Aorta (tissue), 5 donors: Measurements from ENCODE around the gene CEMIP2. TPM values are rescaled to one million over a fixed set of nuclear protein-coding genes. Genes with fewer than 3 reads are reported as not detected.

Experiments
- ATAC-seq: fragments of 200-7000 bp; cut with Tn5 transposase; one replicate; pipeline ENCODE4 v1.9.1; 2022; ENCODE audit warnings: moderate library complexity; ENCODE audit not compliant: low FRiP score
- DNase-seq, 2 donors: peaks; one replicate each; pipeline ENCODE4 v3.0.0-alpha.2; 2020
- H3K27ac ChIP-seq, 2 donors: one replicate each; pipeline ENCODE4 v1.5.1; 2013; ENCODE audit warnings: low read length in 2 of 2, mild to moderate bottlenecking in 2 of 2, moderate library complexity in 2 of 2, control low read depth in 1 of 2, inconsistent platforms in 1 of 2, low read depth in 1 of 2
- H3K27me3 ChIP-seq, 2 donors: one replicate each; pipeline ENCODE4 v1.6.1; 2013; ENCODE audit warnings: control low read depth in 1 of 2, low read length in 1 of 2, mild to moderate bottlenecking in 1 of 2, moderate library complexity in 1 of 2; ENCODE audit not compliant: insufficient read depth in 2 of 2, control insufficient read depth in 1 of 2
- H3K36me3 ChIP-seq, 2 donors: one replicate each; pipeline ENCODE4 v1.6.1; 2013; ENCODE audit warnings: control low read depth in 1 of 2, low read length in 1 of 2, mild to moderate bottlenecking in 1 of 2; ENCODE audit not compliant: insufficient read depth in 2 of 2, control insufficient read depth in 1 of 2
- H3K4me1 ChIP-seq, 2 donors: one replicate each; pipeline ENCODE4 v1.6.1; 2013; ENCODE audit warnings: low read length in 2 of 2, control low read depth in 1 of 2, mild to moderate bottlenecking in 1 of 2, moderate library complexity in 1 of 2; ENCODE audit not compliant: insufficient read depth in 2 of 2, control insufficient read depth in 1 of 2
- H3K4me3 ChIP-seq, 2 donors: one replicate each; pipeline ENCODE4 v1.5.1; 2013; ENCODE audit warnings: low read length in 2 of 2, control low read depth in 1 of 2, mild to moderate bottlenecking in 1 of 2
- H3K9me3 ChIP-seq: one replicate; pipeline ENCODE4 v1.6.1; 2013; ENCODE audit warnings: mild to moderate bottlenecking, low read length; ENCODE audit not compliant: control insufficient read depth
- WGBS, 2 donors: extraction: QIAGEN DNeasy Blood & Tissue Kit; methylation state at CpG; one replicate each; pipeline ENCODE4 v1.1.7; 2013; 5-methylcytosine and 5-hydroxymethylcytosine counted together
- intact Hi-C, 2 donors: fragments of 100-400 bp; cut with DNase I; formaldehyde crosslinking; loops; one replicate each; pipeline versions ENCODE4 v1.14.2 to v1.15.0; 2022
- polyA plus RNA-seq, 2 donors: library from polyadenylated mRNA; stranded (reverse); fragments of 200-250 nt; gene quantifications; one replicate each; pipeline ENCODE4 v1.2.3, GENCODE V29; 2013
- total RNA-seq, 2 donors: library from RNA; stranded (reverse); fragmentation: NEBNext Ultra II Directional; extraction: Animal tissue kit (Norgen Biotek cat#: 25700); gene quantifications; one replicate each; pipeline ENCODE4 v1.2.1, GENCODE V29; 2021
- donor health status: healthy with polysubstance abuse.
- donor health status: Bipolar disorder and iron deficiency.
- donor health status: DM: no; HTN: no; CAD: no.
- donor health status: DM: no; HTN: no; CAD: no.
- donor health status: DM: yes; HTN: yes; CAD: no.

CEMIP2 gene
- total and polyA plus RNA-seq, 4 donors = 5.4 to 122 (median 54.4) TPM

DNA sequence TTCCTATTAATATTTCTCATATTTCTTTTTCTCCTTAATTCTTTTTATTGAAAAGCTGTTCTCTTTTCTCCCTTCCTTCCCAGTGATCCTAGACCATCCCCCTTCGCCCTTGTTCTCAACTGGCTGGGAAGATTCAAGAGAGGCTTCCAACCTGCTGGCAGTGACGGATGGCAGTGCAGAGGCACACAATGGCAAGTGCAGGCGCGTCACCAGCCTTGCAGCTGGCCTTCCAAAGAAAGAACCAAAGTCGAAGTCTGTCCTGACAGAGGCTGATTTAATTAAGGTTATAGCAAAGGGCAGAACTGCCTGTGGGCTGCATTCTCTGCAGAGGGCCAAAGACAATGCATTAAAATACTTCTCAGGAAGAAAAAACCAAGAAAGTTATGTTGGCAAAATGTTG, 7.4 kb downstream of the CEMIP2 start:
- intact Hi-C loops = loop anchor here (10.0 kb wide), 3 partner anchors 56 to 594 kb away; no protein-coding TSS in a partner anchor
- no peak for ATAC-seq
- WGBS, 2 donors = 79 to 84% methylated on average over 5 of the region's 5 CpGs

DNA sequence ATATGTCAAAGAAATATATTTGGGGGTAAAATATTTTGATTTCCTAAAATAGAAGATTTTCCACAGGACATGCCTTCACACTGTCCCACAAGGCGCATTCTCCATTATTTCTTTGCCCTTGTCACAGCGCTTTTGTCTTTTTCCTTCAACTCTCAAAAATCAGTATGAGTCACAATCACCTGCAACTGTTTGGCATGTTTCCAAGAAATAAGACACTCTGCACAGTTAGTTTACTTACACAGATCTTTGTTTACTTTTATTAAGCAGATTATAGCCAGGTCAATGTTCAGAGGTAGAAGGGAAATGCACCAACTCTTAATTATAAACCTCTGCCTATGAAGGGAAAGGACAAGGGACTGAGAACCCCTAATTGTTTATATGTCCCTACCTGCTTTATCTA, 9.5 kb downstream of the CEMIP2 start:
- Histone ChIP-seq H3K4me3 (no peak overlapping the region), H3K4me1 (no peaks in the 10 kb centered on the region), H3K9me3 (no peaks in the 10 kb centered on the region), H3K27ac (no peak overlapping the region), H3K27me3 (no peaks in the 10 kb centered on the region), H3K36me3 (no peaks in the 10 kb centered on the region)
- DNase-seq (no peak), ATAC-seq (no peak)
- 95 to 97% methylated on average over 2 of the region's 2 CpGs for WGBS, 2 donors
- intact Hi-C loops = no loop called here

More for the DNA sequence above, 7.4 kb downstream of the CEMIP2 start:
- H3K4me1 ChIP-seq = peaks cover 0 to 2% of the 10 kb centered on the region in 2 donors
- H3K9me3 ChIP-seq = no peaks in the 10 kb centered on the region
- H3K27ac ChIP-seq = no peak overlapping the region
- no peaks in the 10 kb centered on the region for H3K36me3 ChIP-seq
- H3K27me3 ChIP-seq = no peaks in the 10 kb centered on the region
- DNase-seq = no peak
- no peak overlapping the region for H3K4me3 ChIP-seq

DNA sequence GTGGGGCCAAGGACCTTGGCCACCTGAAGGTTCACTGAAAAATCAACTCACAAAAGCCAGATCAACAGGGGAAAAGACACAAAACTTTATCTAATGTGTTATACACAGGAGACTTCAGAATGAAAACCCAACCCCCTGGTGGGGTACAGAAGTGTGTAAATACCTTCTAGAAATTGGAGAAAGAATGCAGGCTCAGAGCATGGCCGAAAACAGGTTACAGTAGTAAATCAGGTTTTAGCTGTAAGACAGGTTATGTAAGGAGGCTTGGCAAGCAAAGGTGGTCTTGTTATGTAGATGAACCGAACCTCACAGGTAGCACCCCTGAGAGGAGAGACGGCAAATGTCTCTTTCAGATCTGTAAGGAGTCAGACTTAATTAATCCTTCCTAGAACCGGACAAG, 10.0 kb downstream of the CEMIP2 start:
- no peak for DNase-seq
- Histone ChIP-seq H3K4me3 (no peak overlapping the region), H3K4me1 (no peaks in the 10 kb centered on the region), H3K36me3 (no peaks in the 10 kb centered on the region), H3K27me3 (no peaks in the 10 kb centered on the region), H3K27ac (no peak overlapping the region), H3K9me3 (no peaks in the 10 kb centered on the region)
- 89 to 94% methylated on average over 4 of the region's 4 CpGs for WGBS, 2 donors
- intact Hi-C loops = no loop called here
- ATAC-seq = no peak

DNA sequence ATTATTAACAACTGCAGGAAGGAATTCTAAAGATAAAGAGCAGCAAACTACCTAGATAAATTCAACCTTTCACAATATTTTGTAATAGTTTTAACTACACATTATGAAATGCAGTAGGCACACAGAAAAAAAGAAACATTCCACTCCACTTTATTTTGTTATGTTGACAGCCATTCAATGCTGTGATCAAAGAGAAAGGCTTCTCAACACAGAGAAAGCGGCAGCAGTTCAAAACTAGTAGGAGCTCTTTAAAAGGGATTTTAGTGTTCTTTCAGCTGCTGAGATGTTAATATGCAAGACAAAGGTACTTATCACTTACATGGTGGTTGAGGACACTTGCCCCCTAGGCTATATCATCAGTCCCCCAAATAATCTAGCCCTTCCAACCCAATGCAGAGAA, 11.6 kb downstream of the CEMIP2 start:
- intact Hi-C loops = no loop called here
- ATAC-seq = no peak
- WGBS, 2 donors = 97% methylated on average over 1 of the region's 1 CpG

DNA sequence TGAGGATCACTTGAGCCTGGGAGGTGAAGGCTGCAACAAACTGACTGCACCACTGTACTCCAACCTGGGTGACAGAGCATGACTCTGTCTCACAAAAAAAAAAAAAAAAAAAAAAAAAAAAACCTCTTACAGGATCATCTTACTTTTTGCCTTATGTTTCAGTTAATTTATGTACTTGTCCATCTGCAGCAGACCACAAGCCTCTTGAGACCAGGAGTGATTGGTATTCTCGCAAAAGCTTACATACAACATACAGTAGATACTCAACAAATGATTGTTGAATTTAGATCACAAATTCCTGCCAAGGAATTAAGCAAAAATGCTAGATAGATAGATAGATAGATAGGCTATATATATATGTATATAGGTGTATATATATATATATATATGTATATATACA, 12.4 kb downstream of the CEMIP2 start:
- H3K27ac ChIP-seq = no peak overlapping the region
- no peaks in the 10 kb centered on the region for H3K9me3 ChIP-seq
- ATAC-seq = no peak
- H3K27me3 ChIP-seq = no peaks in the 10 kb centered on the region
- WGBS, 2 donors = 99 to 100% methylated on average over 1 of the region's 1 CpG
- H3K4me3 ChIP-seq = no peak overlapping the region
- H3K36me3 ChIP-seq = no peaks in the 10 kb centered on the region
- no peak for DNase-seq
- H3K4me1 ChIP-seq = no peaks in the 10 kb centered on the region
- intact Hi-C loops = no loop called here

More for the DNA sequence above, 11.6 kb downstream of the CEMIP2 start:
- Histone ChIP-seq H3K27ac (no peak overlapping the region), H3K4me3 (no peak overlapping the region), H3K27me3 (no peaks in the 10 kb centered on the region), H3K9me3 (no peaks in the 10 kb centered on the region), H3K36me3 (no peaks in the 10 kb centered on the region), H3K4me1 (no peaks in the 10 kb centered on the region)
- DNase-seq = no peak

DNA sequence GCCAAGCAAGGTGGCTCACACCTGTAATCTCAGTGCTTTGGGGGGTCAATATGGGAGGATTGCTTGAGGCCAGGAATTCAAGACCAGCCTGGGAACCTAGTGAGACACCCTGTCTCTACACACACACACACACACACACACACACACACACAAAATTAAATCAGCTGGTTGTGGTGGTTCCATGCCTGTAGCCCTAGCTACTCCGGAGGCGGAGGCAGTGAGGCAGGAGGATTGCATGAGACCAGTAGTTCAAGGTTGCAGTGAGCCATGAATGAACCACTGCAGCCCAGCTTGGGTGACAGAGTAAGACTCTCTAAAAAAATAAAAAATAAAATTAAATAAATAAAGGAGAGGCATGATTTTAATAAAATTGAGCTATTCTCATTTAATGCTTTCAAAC, 13.1 kb downstream of the CEMIP2 start:
- H3K27ac ChIP-seq = no peak overlapping the region
- no peaks in the 10 kb centered on the region for H3K9me3 ChIP-seq
- no peaks in the 10 kb centered on the region for H3K27me3 ChIP-seq
- H3K36me3 ChIP-seq = no peaks in the 10 kb centered on the region
- no peak overlapping the region for H3K4me3 ChIP-seq
- H3K4me1 ChIP-seq = no peaks in the 10 kb centered on the region
- DNase-seq (no peak), ATAC-seq (no peak)
- intact Hi-C loops = no loop called here
- 93 to 98% methylated on average over 2 of the region's 2 CpGs for WGBS, 2 donors

DNA sequence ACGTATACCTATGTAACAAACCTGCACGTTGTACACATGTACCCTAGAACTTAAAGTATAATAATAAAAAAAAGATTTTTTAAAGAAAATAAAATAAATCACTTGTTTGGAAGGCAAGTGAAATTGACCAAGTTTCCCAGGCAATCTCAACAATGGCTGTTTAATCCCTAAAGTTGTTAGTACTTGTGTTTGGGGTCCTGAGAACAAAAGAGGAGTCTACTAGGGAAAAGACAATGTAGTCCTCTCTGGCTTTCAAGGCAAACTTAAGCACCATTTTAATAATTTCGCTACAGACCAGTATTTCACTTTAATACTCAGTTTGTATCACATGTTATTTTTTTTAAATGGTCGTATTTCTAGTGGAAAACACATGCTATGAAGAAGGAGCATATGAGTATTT, 14.2 kb downstream of the CEMIP2 start:
- Histone ChIP-seq H3K4me3 (no peak overlapping the region), H3K9me3 (no peaks in the 10 kb centered on the region), H3K4me1 (no peaks in the 10 kb centered on the region), H3K36me3 (no peaks in the 10 kb centered on the region), H3K27ac (no peak overlapping the region), H3K27me3 (no peaks in the 10 kb centered on the region)
- DNase-seq (no peak), ATAC-seq (no peak)
- intact Hi-C loops = no loop called here
- WGBS, 2 donors = 87 to 90% methylated on average over 4 of the region's 4 CpGs

DNA sequence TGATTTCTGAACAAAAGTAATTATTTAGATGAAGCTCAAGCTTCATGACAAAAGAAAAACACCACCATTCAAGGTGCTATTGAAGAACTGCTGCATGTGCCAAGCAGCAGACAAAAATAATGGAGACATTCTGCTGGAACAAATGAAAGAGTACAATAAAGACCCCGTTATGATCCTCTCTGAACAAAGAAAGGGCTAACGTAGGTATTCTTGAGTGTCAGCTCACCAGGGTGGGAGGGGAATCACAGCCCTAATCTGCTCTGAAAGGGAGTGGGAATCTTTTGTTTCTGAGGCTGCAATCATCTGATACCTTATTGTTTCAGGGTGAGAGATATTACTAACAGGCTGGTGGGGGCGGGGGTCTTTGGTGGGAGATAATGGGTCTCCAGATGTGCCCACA, 15.4 kb downstream of the CEMIP2 start:
- H3K27me3 ChIP-seq = no peaks in the 10 kb centered on the region
- no peak overlapping the region for H3K27ac ChIP-seq
- H3K9me3 ChIP-seq = no peaks in the 10 kb centered on the region
- ATAC-seq = no peak
- intact Hi-C loops = no loop called here
- DNase-seq = no peak
- H3K36me3 ChIP-seq = no peaks in the 10 kb centered on the region
- no peak overlapping the region for H3K4me3 ChIP-seq
- 86 to 89% methylated on average over 3 of the region's 3 CpGs for WGBS, 2 donors
- H3K4me1 ChIP-seq = no peaks in the 10 kb centered on the region

DNA sequence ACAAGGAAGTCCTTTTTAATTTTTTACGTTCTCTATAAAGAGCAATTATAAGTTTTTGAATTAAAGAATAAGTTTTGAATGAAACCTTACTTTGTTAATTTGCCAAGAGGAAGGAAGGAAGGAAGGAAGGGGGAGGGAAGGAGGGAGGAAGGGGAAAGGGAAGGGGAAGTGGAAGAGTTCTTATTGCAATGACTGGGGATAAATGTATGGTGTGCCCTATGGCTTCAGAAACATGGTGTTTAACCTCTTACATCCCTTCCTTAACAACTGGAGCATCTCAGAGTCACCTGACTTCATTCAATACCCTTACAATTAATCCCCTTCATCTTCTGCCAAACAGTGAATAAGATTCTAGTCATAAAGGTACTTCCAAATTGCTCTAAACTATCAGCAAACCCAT, 16.0 kb downstream of the CEMIP2 start:
- H3K27ac ChIP-seq = no peak overlapping the region
- intact Hi-C loops = no loop called here
- no peaks in the 10 kb centered on the region for H3K9me3 ChIP-seq
- ATAC-seq (no peak), DNase-seq (no peak)
- WGBS, 2 donors = 90 to 96% methylated on average over 1 of the region's 1 CpG
- no peaks in the 10 kb centered on the region for H3K36me3 ChIP-seq
- no peaks in the 10 kb centered on the region for H3K4me1 ChIP-seq
- no peak overlapping the region for H3K4me3 ChIP-seq
- H3K27me3 ChIP-seq = no peaks in the 10 kb centered on the region
